NCI-H748 treated with DMSO at 0.1 percent for 48 hours (cell line): ENCODE measurements around the gene CAD.
"Not testable (repeated sequence)": the region's sequence is repeated elsewhere in the genome, so short reads cannot be mapped to it uniquely, and the experiment has no call there.

Experiments
- DNase-seq: peaks from one replicate; lab custom pipeline; 2025; lab: John Stamatoyannopoulos, UW

The CAD gene

GRCh38 chr2:27217173-27218121 lies at the start of gene CAD:
Gene CAD, plus strand, starts transcription at chr2:27217369. Its CDS starts 183 bp downstream, at chr2:27217552.
- DNase-seq: peak; percentile 62

- no peak for DNase-seq
These were observed 46.4 kb upstream of the CAD start for GRCh38 chr2:27170581-27171337.

- DNase-seq: no peak
These were observed 45.8 kb upstream of the CAD start for GRCh38 chr2:27171351-27171848.

GRCh38 chr2:27174638-27175037 lies 42.5 kb upstream of the CAD start:
- DNase-seq: no peak

- DNase-seq: no peak
These were observed 41.8 kb upstream of the CAD start for GRCh38 chr2:27175330-27175729.

GRCh38 chr2:27175781-27176180 lies 41.4 kb upstream of the CAD start:
- DNase-seq: not testable (repeated sequence)

GRCh38 chr2:27177441-27178351 lies 39.5 kb upstream of the CAD start:
- no peak for DNase-seq

- DNase-seq: no peak
These were observed 38.7 kb upstream of the CAD start for GRCh38 chr2:27178469-27178868.

GRCh38 chr2:27179344-27180000 lies 37.7 kb upstream of the CAD start:
- DNase-seq: no peak

GRCh38 chr2:27182346-27182745 lies 34.8 kb upstream of the CAD start:
- DNase-seq: no peak

GRCh38 chr2:27184115-27184514 lies 33.1 kb upstream of the CAD start:
- no peak for DNase-seq

GRCh38 chr2:27185331-27186026 lies 31.7 kb upstream of the CAD start:
- DNase-seq: no peak

- no peak for DNase-seq
These were observed 30.4 kb upstream of the CAD start for GRCh38 chr2:27186613-27187345.

- no peak for DNase-seq
These were observed 27.2 kb upstream of the CAD start for GRCh38 chr2:27189989-27190388.

- DNase-seq: peak; percentile 32
These were observed 25.9 kb upstream of the CAD start for GRCh38 chr2:27191070-27191829.

GRCh38 chr2:27194538-27195354 lies 22.4 kb upstream of the CAD start:
- peak; percentile 14 for DNase-seq

- not testable (repeated sequence) for DNase-seq
These were observed 21.4 kb upstream of the CAD start for GRCh38 chr2:27195799-27196198.

- DNase-seq: not testable (repeated sequence)
These were observed 19.1 kb upstream of the CAD start for GRCh38 chr2:27198068-27198467.
